ENCODE results near the gene IL31. TPM values are rescaled to one million over a fixed set of nuclear protein-coding genes. Genes with fewer than 3 reads are reported as not detected.

IL31 gene
- total RNA-seq, 4 donors from 2014 or later = not detected

GRCh38 chr12:122139941-122140340, 34.1 kb downstream of the IL31 start:
- TF ChIP-seq, protein P1, sequence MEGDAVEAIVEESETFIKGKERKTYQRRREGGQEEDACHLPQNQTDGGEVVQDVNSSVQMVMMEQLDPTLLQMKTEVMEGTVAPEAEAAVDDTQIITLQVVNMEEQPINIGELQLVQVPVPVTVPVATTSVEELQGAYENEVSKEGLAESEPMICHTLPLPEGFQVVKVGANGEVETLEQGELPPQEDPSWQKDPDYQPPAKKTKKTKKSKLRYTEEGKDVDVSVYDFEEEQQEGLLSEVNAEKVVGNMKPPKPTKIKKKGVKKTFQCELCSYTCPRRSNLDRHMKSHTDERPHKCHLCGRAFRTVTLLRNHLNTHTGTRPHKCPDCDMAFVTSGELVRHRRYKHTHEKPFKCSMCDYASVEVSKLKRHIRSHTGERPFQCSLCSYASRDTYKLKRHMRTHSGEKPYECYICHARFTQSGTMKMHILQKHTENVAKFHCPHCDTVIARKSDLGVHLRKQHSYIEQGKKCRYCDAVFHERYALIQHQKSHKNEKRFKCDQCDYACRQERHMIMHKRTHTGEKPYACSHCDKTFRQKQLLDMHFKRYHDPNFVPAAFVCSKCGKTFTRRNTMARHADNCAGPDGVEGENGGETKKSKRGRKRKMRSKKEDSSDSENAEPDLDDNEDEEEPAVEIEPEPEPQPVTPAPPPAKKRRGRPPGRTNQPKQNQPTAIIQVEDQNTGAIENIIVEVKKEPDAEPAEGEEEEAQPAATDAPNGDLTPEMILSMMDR (IDR thresholded peaks at IDR 0.05; ENCODE audit: low read depth) = no peak

DNA sequence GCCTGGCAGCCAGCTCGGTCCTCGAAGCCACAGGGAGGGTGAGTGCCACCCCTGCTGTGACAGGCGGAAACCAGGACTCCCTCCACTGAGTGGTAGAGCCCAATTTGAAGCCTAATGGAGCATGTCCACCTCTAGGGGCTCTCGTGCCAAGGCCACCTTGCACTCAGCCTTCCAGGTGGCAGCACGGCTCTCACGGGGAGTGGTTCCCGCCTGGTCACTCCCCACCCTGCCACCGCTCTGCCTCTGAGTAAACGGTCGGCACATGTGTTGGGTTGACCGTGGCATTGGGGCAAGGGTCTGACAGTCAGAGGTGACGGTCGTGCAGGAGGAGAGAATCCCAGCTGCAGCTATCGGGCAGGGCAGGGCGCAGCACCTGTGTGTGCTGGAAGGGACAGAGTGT, 34.8 kb downstream of the IL31 start:
- TF ChIP-seq, protein P1 (IDR thresholded peaks at IDR 0.05; ENCODE audit: low read depth) = no peak

DNA sequence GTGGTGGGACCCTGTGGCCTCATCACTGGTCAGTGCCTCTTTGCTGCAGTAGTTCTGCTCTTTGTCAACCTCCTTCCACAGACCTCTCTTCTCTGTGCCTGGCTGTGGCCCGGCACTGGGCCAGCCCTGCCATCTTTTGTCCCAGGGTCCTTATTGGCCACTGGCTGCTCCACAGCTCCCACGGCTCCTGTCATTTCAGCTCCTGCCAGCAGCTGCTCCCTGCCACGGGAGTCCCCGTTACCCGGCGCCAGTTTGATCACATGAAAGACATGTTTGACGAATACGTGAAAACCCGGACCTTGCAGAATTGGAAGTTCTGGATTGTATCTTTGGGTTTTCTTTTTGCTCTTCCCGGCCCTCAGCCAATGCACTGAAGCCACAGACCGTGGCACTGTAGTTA, 35.4 kb downstream of the IL31 start:
- TF ChIP-seq, protein P1 (IDR thresholded peaks at IDR 0.05; ENCODE audit: low read depth) = no peak

DNA sequence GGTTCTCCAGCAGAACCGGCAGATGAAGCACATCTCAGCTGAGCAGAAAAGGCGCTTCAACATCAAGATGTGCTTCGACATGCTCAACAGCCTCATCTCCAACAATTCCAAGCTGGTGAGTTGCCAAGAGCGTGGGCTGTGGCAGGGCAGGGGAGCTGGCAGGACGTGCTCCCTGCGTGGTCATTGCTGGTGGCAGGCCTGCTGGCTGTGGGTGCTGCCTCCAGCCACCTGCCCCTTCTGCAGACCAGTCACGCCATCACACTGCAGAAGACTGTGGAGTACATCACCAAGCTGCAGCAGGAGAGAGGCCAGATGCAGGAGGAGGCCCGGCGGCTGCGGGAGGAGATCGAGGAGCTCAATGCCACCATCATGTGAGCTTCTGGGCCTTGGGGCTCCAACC, 35.8 kb downstream of the IL31 start:
- TF ChIP-seq, protein P1 (IDR thresholded peaks at IDR 0.05; ENCODE audit: low read depth) = no peak

DNA sequence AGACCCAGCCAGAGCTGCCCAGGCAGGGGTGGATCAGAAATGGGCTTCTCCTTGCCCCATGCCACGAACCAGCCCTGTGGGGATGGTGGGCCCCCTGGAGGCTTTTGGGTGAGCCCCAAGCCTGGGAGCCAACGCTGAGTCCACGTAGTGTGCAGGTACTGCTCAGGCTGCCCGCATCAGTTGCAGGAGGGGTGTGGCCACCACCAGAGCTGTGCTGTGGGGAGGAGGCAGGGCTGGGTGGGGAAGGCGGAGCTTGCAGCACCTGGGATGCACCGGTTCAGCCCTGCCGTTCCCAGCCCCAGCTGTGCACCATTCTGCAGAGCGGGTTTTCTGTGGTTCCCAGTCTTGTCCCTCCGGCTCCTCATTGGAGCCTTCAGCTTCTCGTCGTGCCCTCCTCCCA, 36.3 kb downstream of the IL31 start:
- TF ChIP-seq, protein P1 (IDR thresholded peaks at IDR 0.05; ENCODE audit: low read depth) = no peak

GRCh38 chr12:122137229-122137628, 36.8 kb downstream of the IL31 start:
- TF ChIP-seq, protein P1 (IDR thresholded peaks at IDR 0.05; ENCODE audit: low read depth) = no peak

- TF ChIP-seq, protein P1 (IDR thresholded peaks at IDR 0.05; ENCODE audit: low read depth) = no peak
Observed at GRCh38 chr12:122135437-122136031, 38.5 kb downstream of the IL31 start.
